GM18502 (cell line): Measurements from ENCODE around the gene USP22.
"Not testable (repeated sequence)": the region's sequence is repeated elsewhere in the genome, so short reads cannot be mapped to it uniquely, and the experiment has no call there.

Source experiments
- ATAC-seq: cut with Tn5 transposase; IDR thresholded peaks from one replicate; pipeline ENCODE4 v1.9.1; 2021; ENCODE audit warnings: mild to moderate bottlenecking; ENCODE audit not compliant: unreplicated experiment, poor library complexity

The USP22 gene

GRCh38 chr17:20992987-20993862 lies 49.6 kb downstream of the USP22 start:
- ATAC-seq: no peak

- ATAC-seq: no peak
Measured at GRCh38 chr17:20992416-20992815, 50.4 kb downstream of the USP22 start.

GRCh38 chr17:20991276-20992037 lies 51.4 kb downstream of the USP22 start:
- no peak for ATAC-seq

- no peak for ATAC-seq
Measured at GRCh38 chr17:20989991-20990855, 52.6 kb downstream of the USP22 start.

GRCh38 chr17:20989481-20989880 lies 53.3 kb downstream of the USP22 start:
- no peak for ATAC-seq

- no peak for ATAC-seq
Measured at GRCh38 chr17:20988896-20989295, 53.9 kb downstream of the USP22 start.

- no peak for ATAC-seq
Measured at GRCh38 chr17:20988001-20988636, 54.7 kb downstream of the USP22 start.

GRCh38 chr17:20987511-20987910 lies 55.3 kb downstream of the USP22 start:
- no peak for ATAC-seq

- ATAC-seq: no peak
Measured at GRCh38 chr17:20986767-20987510, 55.9 kb downstream of the USP22 start.

GRCh38 chr17:20983359-20983637 lies 59.5 kb downstream of the USP22 start:
- no peak for ATAC-seq

- no peak for ATAC-seq
Measured at GRCh38 chr17:20982589-20983358, 60.0 kb downstream of the USP22 start.

- ATAC-seq: no peak
Measured at GRCh38 chr17:20981046-20981920, 61.5 kb downstream of the USP22 start.

GRCh38 chr17:20979792-20980083 lies 63.1 kb downstream of the USP22 start:
- no peak for ATAC-seq

GRCh38 chr17:20979007-20979791 lies 63.6 kb downstream of the USP22 start:
- not testable (repeated sequence) for ATAC-seq

- ATAC-seq: not testable (repeated sequence)
Measured at GRCh38 chr17:20977609-20978253, 65.1 kb downstream of the USP22 start.

- ATAC-seq: no peak
Measured at GRCh38 chr17:20975566-20975965, 67.2 kb downstream of the USP22 start.

- ATAC-seq: no peak
Measured at GRCh38 chr17:20970329-20970728, 72.5 kb downstream of the USP22 start.
